ENCODE data around the gene FBXL19. TPM values are rescaled to one million over a fixed set of nuclear protein-coding genes. Genes with fewer than 3 reads are reported as not detected.
"Not testable (repeated sequence)": the region's sequence is repeated elsewhere in the genome, so short reads cannot be mapped to it uniquely, and the experiment has no call there.

FBXL19 gene
- total RNA-seq, 1 experiment from 2014 or later, result 84.3 TPM

DNA sequence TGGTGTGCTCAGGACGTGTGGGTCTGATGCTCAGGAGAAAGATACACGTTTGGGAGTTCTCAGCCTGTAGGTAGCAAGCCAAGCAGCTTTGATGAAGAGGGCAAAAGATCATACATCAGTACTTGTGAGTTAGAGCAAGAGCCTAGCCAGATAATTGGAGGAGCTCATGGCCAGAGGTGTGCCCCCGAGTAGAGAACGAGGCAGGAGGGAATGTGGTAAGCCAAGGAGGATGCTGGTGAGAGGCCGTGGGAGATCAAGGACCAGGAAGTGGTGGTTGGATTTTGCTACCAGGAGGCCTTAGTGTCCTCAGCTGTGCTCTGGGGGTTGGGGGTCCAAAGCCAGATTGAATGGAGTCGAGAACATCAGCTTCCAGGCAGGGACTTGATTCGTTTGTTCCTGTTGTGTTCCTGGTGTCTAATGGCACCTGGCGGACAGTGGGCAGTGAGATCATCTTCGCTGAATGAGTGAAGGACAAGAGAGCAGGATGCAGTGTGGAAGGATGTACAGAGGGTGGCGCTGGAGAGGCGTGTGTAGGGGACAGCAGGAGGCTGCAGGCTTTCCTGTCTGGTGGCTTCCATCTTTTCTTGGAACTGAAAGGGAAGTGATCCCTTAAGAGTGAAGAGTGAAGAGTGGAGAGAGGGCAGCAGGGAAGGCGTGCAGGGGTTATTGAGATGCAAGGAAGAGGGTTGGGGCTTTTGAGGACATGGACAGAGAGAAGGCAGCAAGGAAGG, 11.6 kb downstream of the FBXL19 start:
- POLR2A ChIA-PET, result no interaction called here
- H3K27ac Mint-ChIP-seq, result peak overlapping the region; percentile 54
- H3K36me3 Mint-ChIP-seq, result peaks cover 48% of the 10 kb centered on the region
- no peaks in the 10 kb centered on the region for H3K27me3 Mint-ChIP-seq (ENCODE audit: low read depth)
- CTCF ChIA-PET, result interaction anchor here (1.0 to 2.2 kb wide), 5 partner anchors 11 to 49 kb away, joined by 3 to 12 read pairs (median 6); partner anchors contain the start of gene FBXL19
- TF ChIP-seq ZNF423 (CRISPR knock-in tag; IDR thresholded peaks at IDR 0.05), result no peak
- TF ChIP-seq, protein P1, sequence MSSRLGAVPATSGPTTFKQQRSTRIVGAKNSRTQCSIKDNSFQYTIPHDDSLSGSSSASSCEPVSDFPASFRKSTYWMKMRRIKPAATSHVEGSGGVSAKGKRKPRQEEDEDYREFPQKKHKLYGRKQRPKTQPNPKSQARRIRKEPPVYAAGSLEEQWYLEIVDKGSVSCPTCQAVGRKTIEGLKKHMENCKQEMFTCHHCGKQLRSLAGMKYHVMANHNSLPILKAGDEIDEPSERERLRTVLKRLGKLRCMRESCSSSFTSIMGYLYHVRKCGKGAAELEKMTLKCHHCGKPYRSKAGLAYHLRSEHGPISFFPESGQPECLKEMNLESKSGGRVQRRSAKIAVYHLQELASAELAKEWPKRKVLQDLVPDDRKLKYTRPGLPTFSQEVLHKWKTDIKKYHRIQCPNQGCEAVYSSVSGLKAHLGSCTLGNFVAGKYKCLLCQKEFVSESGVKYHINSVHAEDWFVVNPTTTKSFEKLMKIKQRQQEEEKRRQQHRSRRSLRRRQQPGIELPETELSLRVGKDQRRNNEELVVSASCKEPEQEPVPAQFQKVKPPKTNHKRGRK (CRISPR knock-in tag; IDR thresholded peaks at IDR 0.05; ENCODE audit: borderline replicate concordance), result no peak
- TF ChIP-seq NFATC4 (CRISPR knock-in tag; IDR thresholded peaks at IDR 0.05), result no peak
- TF ChIP-seq PRRX2 (CRISPR knock-in tag; IDR thresholded peaks at IDR 0.05), result no peak
- TF ChIP-seq, protein P2, sequence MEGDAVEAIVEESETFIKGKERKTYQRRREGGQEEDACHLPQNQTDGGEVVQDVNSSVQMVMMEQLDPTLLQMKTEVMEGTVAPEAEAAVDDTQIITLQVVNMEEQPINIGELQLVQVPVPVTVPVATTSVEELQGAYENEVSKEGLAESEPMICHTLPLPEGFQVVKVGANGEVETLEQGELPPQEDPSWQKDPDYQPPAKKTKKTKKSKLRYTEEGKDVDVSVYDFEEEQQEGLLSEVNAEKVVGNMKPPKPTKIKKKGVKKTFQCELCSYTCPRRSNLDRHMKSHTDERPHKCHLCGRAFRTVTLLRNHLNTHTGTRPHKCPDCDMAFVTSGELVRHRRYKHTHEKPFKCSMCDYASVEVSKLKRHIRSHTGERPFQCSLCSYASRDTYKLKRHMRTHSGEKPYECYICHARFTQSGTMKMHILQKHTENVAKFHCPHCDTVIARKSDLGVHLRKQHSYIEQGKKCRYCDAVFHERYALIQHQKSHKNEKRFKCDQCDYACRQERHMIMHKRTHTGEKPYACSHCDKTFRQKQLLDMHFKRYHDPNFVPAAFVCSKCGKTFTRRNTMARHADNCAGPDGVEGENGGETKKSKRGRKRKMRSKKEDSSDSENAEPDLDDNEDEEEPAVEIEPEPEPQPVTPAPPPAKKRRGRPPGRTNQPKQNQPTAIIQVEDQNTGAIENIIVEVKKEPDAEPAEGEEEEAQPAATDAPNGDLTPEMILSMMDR (IDR thresholded peaks at IDR 0.05), result peak; percentile 75
- no peaks in the 10 kb centered on the region for H3K9me3 Mint-ChIP-seq
- no peak overlapping the region for H3K4me3 Mint-ChIP-seq
- no peaks in the 10 kb centered on the region; the same call in 1 of the 2 replicates for H3K4me1 Mint-ChIP-seq
- DNase-seq (ENCODE audit: low spot score) (peak; percentile 82), ATAC-seq (peak; percentile 97)

DNA sequence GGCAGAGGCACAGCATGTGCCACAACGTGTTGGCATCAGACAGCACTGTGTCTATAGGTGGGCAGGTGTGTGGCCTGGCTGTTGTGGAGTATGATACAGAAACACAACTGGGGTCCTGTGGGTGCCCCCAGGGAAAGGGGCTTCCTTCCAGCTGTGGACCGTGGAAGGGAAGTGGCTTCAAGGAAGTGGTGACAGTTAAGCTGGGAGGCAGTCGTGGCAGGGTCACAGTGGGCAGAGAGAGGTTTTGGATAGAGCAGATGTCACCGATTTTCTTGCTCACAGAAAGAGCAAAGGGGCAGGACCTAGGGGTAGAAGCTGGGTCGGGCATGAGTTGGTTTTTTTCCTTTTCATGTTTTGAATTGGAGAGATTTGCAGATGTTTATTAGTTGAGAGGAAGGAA, 14.3 kb downstream of the FBXL19 start:
- no peaks in the 10 kb centered on the region for H3K9me3 Mint-ChIP-seq
- no peak for ATAC-seq

DNA sequence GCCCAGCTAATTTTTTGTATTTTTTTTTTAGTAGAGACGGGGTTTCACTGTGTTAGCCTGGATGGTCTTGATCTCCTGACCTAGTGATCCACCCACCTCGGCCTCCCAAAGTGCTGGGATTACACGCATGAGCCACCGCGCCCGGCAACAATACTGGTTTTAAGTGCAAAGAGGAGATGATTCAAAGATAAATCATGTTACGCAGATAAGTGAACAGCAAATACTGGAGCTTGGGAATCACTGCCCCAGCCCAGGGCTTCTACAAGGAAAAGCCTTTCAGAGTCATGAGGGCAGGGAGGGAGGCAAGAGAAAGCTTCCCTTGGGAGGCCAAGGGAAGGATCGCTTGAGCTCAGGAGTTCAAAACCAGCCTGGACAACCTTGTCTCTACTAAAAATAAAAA, 16.2 kb downstream of the FBXL19 start:
- DNase-seq (ENCODE audit: low spot score); H3K27me3 Mint-ChIP-seq (ENCODE audit: low read depth); H3K27ac Mint-ChIP-seq; ATAC-seq; H3K9me3 Mint-ChIP-seq; H3K4me3 Mint-ChIP-seq; POLR2A ChIA-PET; H3K4me1 Mint-ChIP-seq: not testable (repeated sequence)
- CTCF ChIA-PET, result interaction anchor here (0.6 to 4.2 kb wide), 6 partner anchors 13 to 467 kb away, joined by 3 to 79 read pairs (median 6); partner anchors contain the start of genes FBXL19 and HSD3B7
- peaks cover 53% of the 10 kb centered on the region for H3K36me3 Mint-ChIP-seq

More for the DNA sequence above, 14.3 kb downstream of the FBXL19 start:
- POLR2A ChIA-PET, result no interaction called here
- DNase-seq (ENCODE audit: low spot score), result no peak
- TF ChIP-seq FOXP1 (CRISPR knock-in tag; IDR thresholded peaks at IDR 0.05; ENCODE audit: borderline replicate concordance) (no peak), ZNF416 (CRISPR knock-in tag; IDR thresholded peaks at IDR 0.05) (no peak), ZNF121 (CRISPR knock-in tag; IDR thresholded peaks at IDR 0.05) (no peak), NFYB (CRISPR knock-in tag; conservative IDR thresholded peaks at IDR 0.05; ENCODE audit: low read depth) (no peak)
- Mint-ChIP-seq H3K36me3 (peaks cover 40% of the 10 kb centered on the region), H3K27ac (no peak overlapping the region), H3K4me1 (peaks cover 5% of the 10 kb centered on the region), H3K4me3 (no peak overlapping the region), H3K27me3 (ENCODE audit: low read depth) (no peaks in the 10 kb centered on the region)
- CTCF ChIA-PET, result interaction anchor here (1.9 kb wide), 1 partner anchor 47 kb away, joined by 7 read pairs; the partner anchor contains the start of gene HSD3B7

DNA sequence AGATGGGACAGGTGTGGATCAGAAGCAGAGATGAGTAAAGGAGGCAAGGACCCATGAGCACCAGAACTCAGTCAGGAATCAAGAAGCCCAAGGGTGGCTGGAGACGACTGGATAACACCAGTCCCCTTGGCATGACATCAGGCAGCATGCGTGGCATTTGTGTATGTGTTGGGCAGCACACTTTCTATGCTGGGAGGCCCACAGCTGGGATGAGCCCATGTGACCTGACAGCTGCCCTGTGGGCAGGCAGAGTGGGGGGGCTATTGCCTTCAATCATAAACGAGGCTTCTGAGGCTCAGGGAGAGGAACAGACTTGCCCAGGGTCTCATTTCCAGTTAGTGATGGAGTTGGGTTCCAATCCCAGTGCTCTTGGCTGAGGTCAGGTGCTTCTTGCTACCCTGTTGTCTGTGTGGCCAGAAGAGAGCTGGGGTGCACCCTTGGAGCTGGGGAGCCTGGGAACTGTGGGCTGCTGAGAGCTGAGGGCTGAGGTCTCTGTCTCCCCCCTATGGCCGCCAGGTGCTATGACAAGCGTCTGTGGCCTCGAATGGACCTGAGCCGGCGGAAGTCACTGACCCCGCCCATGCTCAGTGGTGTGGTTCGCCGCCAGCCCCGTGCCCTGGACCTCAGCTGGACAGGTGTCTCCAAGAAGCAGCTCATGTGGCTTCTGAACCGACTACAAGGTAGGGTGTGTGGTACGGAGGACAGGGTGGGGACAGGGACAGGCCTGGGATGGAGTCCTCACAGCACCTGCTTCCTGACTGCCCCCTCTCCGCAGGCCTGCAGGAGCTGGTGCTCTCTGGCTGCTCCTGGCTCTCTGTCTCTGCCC, 18.4 kb downstream of the FBXL19 start:
- POLR2A ChIA-PET, result interaction anchor here (1.0 to 1.3 kb wide), 4 partner anchors 12 to 67 kb away, joined by 3 to 8 read pairs (median 4); partner anchors contain the start of gene FBXL19
- H3K36me3 Mint-ChIP-seq, result peaks cover 50% of the 10 kb centered on the region
- H3K27me3 Mint-ChIP-seq (ENCODE audit: low read depth), result no peaks in the 10 kb centered on the region
- H3K4me1 Mint-ChIP-seq, result peaks cover 13% of the 10 kb centered on the region
- no peak overlapping the region for H3K27ac Mint-ChIP-seq
- no peaks in the 10 kb centered on the region for H3K9me3 Mint-ChIP-seq
- ATAC-seq (peak; percentile 97), DNase-seq (ENCODE audit: low spot score) (peak; percentile 82)
- CTCF ChIA-PET, result interaction anchor here (0.6 to 4.2 kb wide), 34 partner anchors 8 to 849 kb away, joined by 3 to 79 read pairs (median 4); partner anchors contain the start of genes CTF1, FBRS, FBXL19 and HSD3B7
- no peak overlapping the region for H3K4me3 Mint-ChIP-seq
- TF ChIP-seq, protein P2 (IDR thresholded peaks at IDR 0.05), result peak; percentile 81
- TF ChIP-seq SP1 (CRISPR knock-in tag; conservative IDR thresholded peaks at IDR 0.05) (0 out of 2 replicates have a peak, but pooled peaks have one; percentile 13), IRF2 (CRISPR knock-in tag; IDR thresholded peaks at IDR 0.05; ENCODE audit: borderline replicate concordance, low read depth) (no peak), CBFB (CRISPR knock-in tag; IDR thresholded peaks at IDR 0.05; ENCODE audit: low read depth) (no peak), ZNF263 (CRISPR knock-in tag; IDR thresholded peaks at IDR 0.05; ENCODE audit: low read depth) (no peak)
- TF ChIP-seq, protein P3, sequence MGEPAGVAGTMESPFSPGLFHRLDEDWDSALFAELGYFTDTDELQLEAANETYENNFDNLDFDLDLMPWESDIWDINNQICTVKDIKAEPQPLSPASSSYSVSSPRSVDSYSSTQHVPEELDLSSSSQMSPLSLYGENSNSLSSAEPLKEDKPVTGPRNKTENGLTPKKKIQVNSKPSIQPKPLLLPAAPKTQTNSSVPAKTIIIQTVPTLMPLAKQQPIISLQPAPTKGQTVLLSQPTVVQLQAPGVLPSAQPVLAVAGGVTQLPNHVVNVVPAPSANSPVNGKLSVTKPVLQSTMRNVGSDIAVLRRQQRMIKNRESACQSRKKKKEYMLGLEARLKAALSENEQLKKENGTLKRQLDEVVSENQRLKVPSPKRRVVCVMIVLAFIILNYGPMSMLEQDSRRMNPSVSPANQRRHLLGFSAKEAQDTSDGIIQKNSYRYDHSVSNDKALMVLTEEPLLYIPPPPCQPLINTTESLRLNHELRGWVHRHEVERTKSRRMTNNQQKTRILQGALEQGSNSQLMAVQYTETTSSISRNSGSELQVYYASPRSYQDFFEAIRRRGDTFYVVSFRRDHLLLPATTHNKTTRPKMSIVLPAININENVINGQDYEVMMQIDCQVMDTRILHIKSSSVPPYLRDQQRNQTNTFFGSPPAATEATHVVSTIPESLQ (CRISPR knock-in tag; IDR thresholded peaks at IDR 0.05), result no peak
- TF ChIP-seq, protein P4, sequence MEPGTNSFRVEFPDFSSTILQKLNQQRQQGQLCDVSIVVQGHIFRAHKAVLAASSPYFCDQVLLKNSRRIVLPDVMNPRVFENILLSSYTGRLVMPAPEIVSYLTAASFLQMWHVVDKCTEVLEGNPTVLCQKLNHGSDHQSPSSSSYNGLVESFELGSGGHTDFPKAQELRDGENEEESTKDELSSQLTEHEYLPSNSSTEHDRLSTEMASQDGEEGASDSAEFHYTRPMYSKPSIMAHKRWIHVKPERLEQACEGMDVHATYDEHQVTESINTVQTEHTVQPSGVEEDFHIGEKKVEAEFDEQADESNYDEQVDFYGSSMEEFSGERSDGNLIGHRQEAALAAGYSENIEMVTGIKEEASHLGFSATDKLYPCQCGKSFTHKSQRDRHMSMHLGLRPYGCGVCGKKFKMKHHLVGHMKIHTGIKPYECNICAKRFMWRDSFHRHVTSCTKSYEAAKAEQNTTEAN (CRISPR knock-in tag; IDR thresholded peaks at IDR 0.05), result no peak
- TF ChIP-seq, protein P5, sequence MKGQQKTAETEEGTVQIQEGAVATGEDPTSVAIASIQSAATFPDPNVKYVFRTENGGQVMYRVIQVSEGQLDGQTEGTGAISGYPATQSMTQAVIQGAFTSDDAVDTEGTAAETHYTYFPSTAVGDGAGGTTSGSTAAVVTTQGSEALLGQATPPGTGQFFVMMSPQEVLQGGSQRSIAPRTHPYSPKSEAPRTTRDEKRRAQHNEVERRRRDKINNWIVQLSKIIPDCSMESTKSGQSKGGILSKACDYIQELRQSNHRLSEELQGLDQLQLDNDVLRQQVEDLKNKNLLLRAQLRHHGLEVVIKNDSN (CRISPR knock-in tag; IDR thresholded peaks at IDR 0.05), result peak; percentile 50; the same call in 1 of the 2 replicates

All from WTC11 (cell line).